Astrocyte (in vitro differentiated cells and primary cell): ENCODE results near the gene REPS1. TPM values are rescaled to one million over a fixed set of nuclear protein-coding genes. Genes with fewer than 3 reads are reported as not detected.

Source experiments
- DNase-seq: peaks from one replicate; pipeline ENCODE4 v3.0.0-alpha.2; 2010; ENCODE audit warnings: low read depth
- FAIRE-seq: peaks from 2 replicates; lab custom pipeline; 2011; peaks lifted over from hg19 to GRCh38; lab: Jason Lieb, UNC
- H2AFZ ChIP-seq: 2 replicates; pipeline ENCODE4 v1.6.0; 2012; ENCODE audit warnings: low read depth, low read length, inconsistent platforms
- H3K27ac ChIP-seq: 2 replicates; pipeline ENCODE4 v1.5.1; 2011; ENCODE audit warnings: low read depth, low read length, inconsistent platforms
- H3K27me3 ChIP-seq: 2 replicates; pipeline ENCODE4 v1.6.0; 2011; ENCODE audit warnings: low read length, inconsistent platforms; ENCODE audit not compliant: insufficient read depth
- H3K36me3 ChIP-seq: 2 replicates; pipeline ENCODE4 v1.5.1; 2011; ENCODE audit warnings: low read length, inconsistent platforms; ENCODE audit not compliant: insufficient read depth
- H3K4me1 ChIP-seq: 2 replicates; pipeline ENCODE4 v1.5.1; 2011; ENCODE audit warnings: low read length, inconsistent platforms; ENCODE audit not compliant: insufficient read depth
- H3K4me2 ChIP-seq: 2 replicates; pipeline ENCODE4 v1.6.0; 2012; ENCODE audit warnings: low read length, inconsistent platforms
- H3K4me3 ChIP-seq: 2 replicates; pipeline ENCODE4 v1.5.1; 2011; ENCODE audit warnings: low read depth, mild to moderate bottlenecking, low read length, inconsistent platforms; ENCODE audit not compliant: insufficient read depth
- H3K79me2 ChIP-seq: 2 replicates; pipeline ENCODE4 v1.6.0; 2012; ENCODE audit warnings: mild to moderate bottlenecking, low read length, inconsistent platforms; ENCODE audit not compliant: insufficient read depth
- H3K9ac ChIP-seq: 2 replicates; pipeline ENCODE4 v1.6.0; 2012; ENCODE audit warnings: mild to moderate bottlenecking, low read length, inconsistent platforms
- H3K9me3 ChIP-seq: 2 replicates; pipeline ENCODE4 v1.5.1; 2012; ENCODE audit warnings: low read depth, mild to moderate bottlenecking, low read length, inconsistent platforms; ENCODE audit not compliant: insufficient read depth
- H4K20me1 ChIP-seq: 2 replicates; pipeline ENCODE4 v1.6.0; 2012; ENCODE audit warnings: low read length, inconsistent platforms; ENCODE audit not compliant: insufficient read depth
- H3K27ac Mint-ChIP-seq: one replicate; pipeline ENCODE4 v1.8.0; 2021; ENCODE audit warnings: mild to moderate bottlenecking, mixed read lengths; ENCODE audit not compliant: unreplicated experiment
- H3K27me3 Mint-ChIP-seq: one replicate; pipeline ENCODE4 v1.8.0; 2021; ENCODE audit warnings: low read depth, mixed read lengths; ENCODE audit not compliant: unreplicated experiment
- H3K36me3 Mint-ChIP-seq: one replicate; pipeline ENCODE4 v1.8.0; 2021; ENCODE audit warnings: low read depth, mixed read lengths; ENCODE audit not compliant: unreplicated experiment
- H3K4me1 Mint-ChIP-seq: one replicate; pipeline ENCODE4 v1.8.0; 2021; ENCODE audit warnings: low read depth, mixed read lengths; ENCODE audit not compliant: unreplicated experiment
- H3K4me3 Mint-ChIP-seq: one replicate; pipeline ENCODE4 v1.8.0; 2021; ENCODE audit warnings: mild to moderate bottlenecking, moderate library complexity, mixed read lengths; ENCODE audit not compliant: unreplicated experiment
- H3K9me3 Mint-ChIP-seq: one replicate; pipeline ENCODE4 v1.8.0; 2021; ENCODE audit warnings: mild to moderate bottlenecking, mixed read lengths; ENCODE audit not compliant: unreplicated experiment
- CTCF ChIP-seq: IDR thresholded peaks from 2 replicates; pipeline ENCODE4 v1.5.1; 2011; ENCODE audit warnings: low read depth, mild to moderate bottlenecking, inconsistent platforms, low read length, moderate library complexity; ENCODE audit not compliant: insufficient read depth
- EZH2 ChIP-seq: IDR thresholded peaks from 2 replicates; pipeline ENCODE4 v1.6.1; 2012; ENCODE audit warnings: mild to moderate bottlenecking, low read length, inconsistent platforms; ENCODE audit not compliant: insufficient read depth
- total RNA-seq: library from RNA; stranded (reverse); gene quantifications from 2 replicates; pipeline ENCODE4 v1.2.1, GENCODE V29; 2021

The REPS1 gene
- total RNA-seq, 1 donor from 2014 or later, result 39.1 TPM

DNA sequence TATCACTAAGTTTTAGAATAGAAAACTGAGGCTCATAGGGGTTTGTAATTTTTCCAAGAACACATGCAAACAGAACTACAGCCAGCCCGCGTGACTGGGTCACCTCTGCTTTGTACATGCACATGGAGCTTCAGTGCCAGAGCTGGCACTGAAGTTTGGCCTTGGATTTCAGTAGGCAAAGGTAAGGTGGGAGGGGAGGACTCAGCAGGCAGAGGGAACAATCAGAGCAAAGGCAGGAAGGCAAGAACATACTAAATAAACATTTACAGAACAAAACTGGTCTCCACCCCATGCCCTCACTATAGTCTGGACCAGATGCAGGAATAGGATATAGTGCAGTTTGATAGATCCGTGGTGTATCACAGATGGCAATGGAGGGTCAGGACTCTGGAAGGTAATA is 26.9 kb upstream of the REPS1 start:
- H3K36me3 Mint-ChIP-seq, result no peaks in the 10 kb centered on the region
- Histone ChIP-seq H3K27ac (no peak overlapping the region), H3K27me3 (no peaks in the 10 kb centered on the region), H3K4me1 (no peaks in the 10 kb centered on the region), H4K20me1 (no peaks in the 10 kb centered on the region), H3K4me2 (no peak overlapping the region), H3K4me3 (no peak overlapping the region), H3K36me3 (no peaks in the 10 kb centered on the region), H2AFZ (no peak overlapping the region), H3K9ac (no peak overlapping the region), H3K9me3 (no peaks in the 10 kb centered on the region), H3K79me2 (no peaks in the 10 kb centered on the region)
- DNase-seq, result no peak
- TF ChIP-seq CTCF (no peak), EZH2 (no peak)
- FAIRE-seq, result no peak
- no peak overlapping the region for H3K27ac Mint-ChIP-seq
- no peaks in the 10 kb centered on the region for H3K4me1 Mint-ChIP-seq
- no peak overlapping the region for H3K4me3 Mint-ChIP-seq
- H3K9me3 Mint-ChIP-seq, result no peaks in the 10 kb centered on the region
- no peaks in the 10 kb centered on the region for H3K27me3 Mint-ChIP-seq

DNA sequence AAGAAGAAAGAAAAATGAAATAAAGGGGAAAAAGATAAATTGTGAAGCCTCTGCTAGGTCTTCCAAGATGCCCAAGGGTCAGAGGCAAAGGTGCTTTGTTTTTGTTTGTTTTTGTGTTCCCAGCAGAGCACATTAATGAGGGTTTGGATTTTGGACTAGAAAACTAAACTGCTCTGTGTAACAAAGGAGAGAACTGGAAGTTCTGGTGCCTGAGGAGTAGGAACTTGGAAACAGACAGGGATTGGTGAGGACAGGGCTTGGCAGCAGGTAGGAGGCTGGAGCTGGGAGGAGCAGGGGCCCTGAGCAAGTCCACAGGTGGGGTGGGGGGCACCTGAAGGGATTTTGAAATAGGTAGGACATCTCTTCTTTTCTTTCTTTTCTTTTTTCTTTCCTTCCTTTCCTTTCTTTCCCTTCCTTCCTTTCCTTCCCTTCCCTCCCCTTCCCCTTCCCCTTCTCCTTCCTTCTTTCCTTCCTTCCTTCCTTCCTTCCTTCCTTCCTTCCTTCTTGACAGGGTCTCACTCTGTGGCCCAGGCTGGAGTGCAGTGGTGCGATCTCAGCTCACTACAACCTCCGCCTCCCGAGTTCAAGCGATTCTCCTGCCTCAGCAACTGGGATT is 25.2 kb upstream of the REPS1 start:
- Histone ChIP-seq H3K27ac (no peak overlapping the region), H3K27me3 (no peaks in the 10 kb centered on the region), H3K4me1 (no peaks in the 10 kb centered on the region), H4K20me1 (no peaks in the 10 kb centered on the region), H3K36me3 (no peaks in the 10 kb centered on the region), H2AFZ (no peak overlapping the region), H3K9me3 (no peaks in the 10 kb centered on the region), H3K4me2 (no peak overlapping the region), H3K79me2 (no peaks in the 10 kb centered on the region), H3K9ac (no peak overlapping the region), H3K4me3 (no peak overlapping the region)
- Mint-ChIP-seq H3K36me3 (no peaks in the 10 kb centered on the region), H3K27ac (no peak overlapping the region), H3K27me3 (no peaks in the 10 kb centered on the region), H3K4me3 (no peak overlapping the region), H3K4me1 (no peaks in the 10 kb centered on the region), H3K9me3 (peaks cover 2% of the 10 kb centered on the region)
- DNase-seq (no peak), FAIRE-seq (no peak)
- no peak for TF ChIP-seq CTCF
- TF ChIP-seq EZH2, result no peak

- H3K4me2 ChIP-seq, result no peak overlapping the region
- no peak overlapping the region for H2AFZ ChIP-seq
- H3K27me3 ChIP-seq, result no peaks in the 10 kb centered on the region
- no peaks in the 10 kb centered on the region for H3K79me2 ChIP-seq
- DNase-seq, result no peak
- H3K36me3 Mint-ChIP-seq, result no peaks in the 10 kb centered on the region
- H3K9me3 Mint-ChIP-seq, result peaks cover 2% of the 10 kb centered on the region
- H3K4me1 Mint-ChIP-seq, result no peaks in the 10 kb centered on the region
- no peaks in the 10 kb centered on the region for H3K9me3 ChIP-seq
- H3K4me3 Mint-ChIP-seq, result no peak overlapping the region
- no peak overlapping the region for H3K27ac Mint-ChIP-seq
- H3K27ac ChIP-seq, result no peak overlapping the region
- no peaks in the 10 kb centered on the region for H3K36me3 ChIP-seq
- no peak overlapping the region for H3K9ac ChIP-seq
- H3K4me3 ChIP-seq, result no peak overlapping the region
- no peaks in the 10 kb centered on the region for H4K20me1 ChIP-seq
- TF ChIP-seq EZH2, result no peak
- TF ChIP-seq CTCF, result no peak
- FAIRE-seq, result no peak
- no peaks in the 10 kb centered on the region for H3K4me1 ChIP-seq
- H3K27me3 Mint-ChIP-seq, result no peaks in the 10 kb centered on the region
Measured at GRCh38 chr6:139011980-139012379, 23.9 kb upstream of the REPS1 start.
